Measurements from ENCODE around the gene LRGUK. TPM values are rescaled to one million over a fixed set of nuclear protein-coding genes. Genes with fewer than 3 reads are reported as not detected.

The LRGUK gene
- total RNA-seq, 1 donor from 2014 or later, result 0.87 TPM

- no peak for DNase-seq (ENCODE audit: low spot score)
These were observed 172.0 kb downstream of the LRGUK start for GRCh38 chr7:134298902-134299683.

GRCh38 chr7:134300988-134301387 is 173.8 kb downstream of the LRGUK start:
- no peak for DNase-seq (ENCODE audit: low spot score)

GRCh38 chr7:134301592-134301991 is 174.5 kb downstream of the LRGUK start:
- no peak for DNase-seq (ENCODE audit: low spot score)

GRCh38 chr7:134302120-134302519 is 175.0 kb downstream of the LRGUK start:
- no peak for DNase-seq (ENCODE audit: low spot score)

DNA sequence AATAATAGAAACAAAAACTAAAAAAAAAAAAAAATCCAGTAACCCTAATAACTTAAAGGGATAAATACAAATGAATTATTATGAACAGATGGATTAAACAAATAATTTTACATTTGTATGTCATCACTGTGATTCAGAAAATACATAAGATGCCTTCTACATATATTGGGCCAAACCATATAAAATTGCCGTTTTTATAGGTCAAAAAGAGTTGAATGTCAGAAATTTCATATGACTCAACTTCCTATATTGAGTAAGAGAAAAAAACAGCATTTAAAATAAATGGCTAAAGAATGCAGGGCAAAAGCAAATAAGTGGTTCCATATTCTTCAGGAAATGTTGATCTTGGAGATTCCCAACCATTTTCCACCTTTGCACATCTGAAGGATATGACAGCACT is 180.2 kb downstream of the LRGUK start:
- no peak for DNase-seq (ENCODE audit: low spot score)

- no peak for DNase-seq (ENCODE audit: low spot score)
These were observed 181.4 kb downstream of the LRGUK start for GRCh38 chr7:134308548-134308947.

DNA sequence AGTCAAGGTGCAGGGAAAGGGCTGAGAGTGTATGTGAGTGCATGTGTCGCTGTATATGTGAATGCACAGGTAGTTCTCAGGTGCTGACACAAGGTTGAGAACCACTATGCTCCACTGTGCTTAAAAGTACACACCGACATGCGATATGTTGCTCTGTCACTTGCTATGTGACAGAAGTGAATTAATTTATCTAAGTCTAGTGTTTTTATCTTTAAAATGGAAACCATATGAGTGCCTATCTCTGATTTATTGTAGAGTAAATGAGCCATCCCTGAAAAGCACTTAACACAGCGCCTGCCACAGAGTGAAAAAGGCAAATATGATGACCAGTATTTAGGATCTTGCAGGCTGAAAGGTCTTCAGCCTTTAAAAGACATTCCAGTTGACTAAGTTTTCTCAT is 184.7 kb downstream of the LRGUK start:
- DNase-seq (ENCODE audit: low spot score), result no peak

DNA sequence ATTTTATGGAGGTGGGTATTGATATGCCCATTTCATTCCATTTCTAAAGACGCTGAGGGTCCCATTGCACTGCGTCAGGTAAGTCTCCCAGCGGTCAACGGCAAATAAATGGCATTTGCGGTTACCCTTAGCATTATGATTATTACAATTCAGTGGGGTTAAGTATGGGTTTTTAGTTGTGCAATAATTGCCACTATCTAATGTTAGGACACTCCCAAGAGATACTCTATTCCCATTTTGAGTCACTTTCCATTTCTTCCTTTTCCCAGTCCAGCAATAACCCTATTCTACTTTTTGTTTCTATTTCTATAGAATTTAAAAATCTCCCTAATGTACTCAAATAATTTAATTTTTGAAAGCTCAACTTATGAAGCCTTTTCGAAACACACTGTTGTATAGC is 185.6 kb downstream of the LRGUK start:
- no peak for DNase-seq (ENCODE audit: low spot score)

DNA sequence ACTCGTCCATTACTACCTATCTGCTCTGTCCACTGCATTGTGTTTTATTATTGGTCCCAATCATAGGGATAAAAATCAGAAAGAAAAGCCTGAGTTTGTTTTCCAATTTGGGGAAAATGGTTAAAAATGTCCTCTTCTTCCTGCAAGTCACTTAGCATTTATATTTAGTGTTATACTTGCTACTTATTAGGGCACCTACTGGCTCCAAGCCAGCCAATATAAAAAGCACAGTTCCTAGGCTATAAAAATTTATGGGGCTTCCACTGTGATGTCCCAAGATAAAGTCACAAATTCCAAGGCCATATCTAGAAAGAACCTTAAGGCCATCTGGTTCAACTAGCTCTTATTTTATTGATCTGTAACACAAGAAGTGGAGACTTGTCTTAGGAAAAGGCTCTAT is 186.4 kb downstream of the LRGUK start:
- DNase-seq (ENCODE audit: low spot score), result no peak

Other genes with a start within 250 kb of the LRGUK start
- 24.0 TPM for gene SLC35B4, start 189.6 kb downstream of the LRGUK start, total RNA-seq